Lung (tissue), 12 donors: ENCODE results near the gene KNCN. TPM values are rescaled to one million over a fixed set of nuclear protein-coding genes. Genes with fewer than 3 reads are reported as not detected.

Experiments used
- ATAC-seq: fragments of 200-7000 bp; cut with Tn5 transposase; one replicate; pipeline ENCODE4 v1.9.1; 2020; ENCODE audit warnings: moderate number of reproducible peaks; ENCODE audit not compliant: insufficient read depth, low FRiP score
- DNase-seq, 3 donors: peaks; one replicate each; pipeline ENCODE4 v3.0.0-alpha.2; 2013 to 2017
- H3K27ac ChIP-seq, 2 donors: one replicate each; pipeline ENCODE4 v1.5.1; 2013; ENCODE audit warnings: mild to moderate bottlenecking in 2 of 2, moderate library complexity in 2 of 2, control low read depth in 1 of 2, inconsistent platforms in 1 of 2, low read depth in 1 of 2, low read length in 1 of 2
- H3K27me3 ChIP-seq, 3 donors: one replicate each; pipeline ENCODE4 v1.5.1; 2013; ENCODE audit warnings: low read length in 2 of 3; ENCODE audit not compliant: control insufficient read depth in 3 of 3, insufficient read depth in 3 of 3
- H3K36me3 ChIP-seq, 4 donors: one replicate each; pipeline ENCODE4 v1.5.1; 2013; ENCODE audit warnings: low read length in 4 of 4, mild to moderate bottlenecking in 1 of 4, moderate library complexity in 1 of 4; ENCODE audit not compliant: control insufficient read depth in 4 of 4, insufficient read depth in 4 of 4
- H3K4me1 ChIP-seq, 5 donors: one replicate each; pipeline ENCODE4 v1.5.1; 2013; ENCODE audit warnings: low read length in 5 of 5, mild to moderate bottlenecking in 2 of 5, moderate library complexity in 1 of 5; ENCODE audit not compliant: control insufficient read depth in 5 of 5, insufficient read depth in 5 of 5
- H3K4me3 ChIP-seq: one replicate; pipeline ENCODE4 v1.5.1; 2013; ENCODE audit warnings: mild to moderate bottlenecking, control low read depth, moderate library complexity
- H3K9ac ChIP-seq, 2 donors: one replicate each; pipeline ENCODE4 v1.5.1; 2013; ENCODE audit warnings: low read length in 2 of 2, control low read depth in 1 of 2; ENCODE audit not compliant: insufficient read depth in 1 of 2
- H3K9me3 ChIP-seq, 4 donors: one replicate each; pipeline ENCODE4 v1.5.1; 2013; ENCODE audit warnings: low read length in 3 of 4, mild to moderate bottlenecking in 1 of 4, moderate library complexity in 1 of 4; ENCODE audit not compliant: control insufficient read depth in 4 of 4, insufficient read depth in 3 of 4
- WGBS, 2 donors: extraction: QIAGEN DNeasy Blood & Tissue Kit; methylation state at CpG; one replicate each; pipeline ENCODE4 v1.1.7; 2013; 5-methylcytosine and 5-hydroxymethylcytosine counted together
- polyA plus RNA-seq, 2 donors: library from polyadenylated mRNA; stranded (reverse); fragments of 200-250 nt; gene quantifications; one replicate each; pipeline ENCODE4 v1.2.1, GENCODE V29; 2013
- total RNA-seq, 2 donors: library from RNA; depleted of rRNA in 1 of 2; stranded (reverse); fragments of >200 nt in 1 of 2; gene quantifications; one replicate each; pipeline ENCODE4 v1.2.1, GENCODE V29; 2014 to 2021
- TF ChIP-seq, protein P1 (sequence below): IDR thresholded peaks from 2 replicates; pipeline ENCODE4 v1.5.1; 2012; ENCODE audit warnings: mild to moderate bottlenecking; ENCODE audit errors: control extremely low read depth, extremely low read depth
- donor health status: control.
- donor health status: control.
- donor health status: Bipolar disorder and iron deficiency.
- donor health status: healthy.
- donor health status: DM: yes; HTN: yes; CAD: no.

KNCN gene
- total and polyA plus RNA-seq, 4 donors: 0.01 to 0.09 TPM; not detected in 2

DNA sequence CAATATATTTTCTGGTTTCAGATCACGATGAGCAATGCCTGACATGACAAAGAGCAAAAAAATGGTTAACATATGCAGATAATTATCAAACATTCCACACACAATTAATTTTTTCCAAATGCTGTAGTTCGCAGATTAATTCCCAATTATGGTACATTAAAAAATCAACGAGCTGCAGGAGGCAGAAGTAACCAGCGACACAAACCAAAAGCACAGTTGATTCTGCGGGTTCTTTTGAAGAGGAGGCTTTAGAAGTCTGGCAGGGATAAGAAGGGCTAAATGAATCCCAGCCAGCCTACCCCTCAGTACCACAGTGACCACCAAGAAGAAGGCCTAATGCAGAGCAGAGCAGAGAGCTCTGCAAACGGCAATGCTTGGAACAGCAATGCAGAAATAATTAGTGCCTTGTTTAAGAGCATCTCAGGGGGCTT is 17.0 kb upstream of the KNCN start:
- Histone ChIP-seq H3K9ac (no peak overlapping the region), H3K36me3 (peaks cover 5 to 27% (median 13%) of the 10 kb centered on the region in 4 donors), H3K9me3 (no peaks in the 10 kb centered on the region), H3K27ac (no peak overlapping the region), H3K4me1 (peaks cover 0 to 12% (median 0%) of the 10 kb centered on the region in 5 donors), H3K27me3 (no peaks in the 10 kb centered on the region), H3K4me3 (no peak overlapping the region)
- TF ChIP-seq, protein P1, sequence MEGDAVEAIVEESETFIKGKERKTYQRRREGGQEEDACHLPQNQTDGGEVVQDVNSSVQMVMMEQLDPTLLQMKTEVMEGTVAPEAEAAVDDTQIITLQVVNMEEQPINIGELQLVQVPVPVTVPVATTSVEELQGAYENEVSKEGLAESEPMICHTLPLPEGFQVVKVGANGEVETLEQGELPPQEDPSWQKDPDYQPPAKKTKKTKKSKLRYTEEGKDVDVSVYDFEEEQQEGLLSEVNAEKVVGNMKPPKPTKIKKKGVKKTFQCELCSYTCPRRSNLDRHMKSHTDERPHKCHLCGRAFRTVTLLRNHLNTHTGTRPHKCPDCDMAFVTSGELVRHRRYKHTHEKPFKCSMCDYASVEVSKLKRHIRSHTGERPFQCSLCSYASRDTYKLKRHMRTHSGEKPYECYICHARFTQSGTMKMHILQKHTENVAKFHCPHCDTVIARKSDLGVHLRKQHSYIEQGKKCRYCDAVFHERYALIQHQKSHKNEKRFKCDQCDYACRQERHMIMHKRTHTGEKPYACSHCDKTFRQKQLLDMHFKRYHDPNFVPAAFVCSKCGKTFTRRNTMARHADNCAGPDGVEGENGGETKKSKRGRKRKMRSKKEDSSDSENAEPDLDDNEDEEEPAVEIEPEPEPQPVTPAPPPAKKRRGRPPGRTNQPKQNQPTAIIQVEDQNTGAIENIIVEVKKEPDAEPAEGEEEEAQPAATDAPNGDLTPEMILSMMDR: no peak
- ATAC-seq: no peak
- WGBS, 2 donors: 95 to 96% methylated on average over 6 of the region's 6 CpGs
- DNase-seq: no peak

GRCh38 chr1:46563341-46563740 is 11.9 kb upstream of the KNCN start:
- Histone ChIP-seq H3K27me3 (no peaks in the 10 kb centered on the region), H3K27ac (no peak overlapping the region), H3K4me1 (no peaks in the 10 kb centered on the region), H3K9ac (no peak overlapping the region), H3K36me3 (peaks cover 17 to 52% (median 20%) of the 10 kb centered on the region in 4 donors), H3K9me3 (no peaks in the 10 kb centered on the region), H3K4me3 (no peak overlapping the region)
- DNase-seq (no peak), ATAC-seq (no peak)
- 92 to 95% methylated on average over 4 of the region's 4 CpGs for WGBS, 2 donors
- TF ChIP-seq, protein P1: no peak

GRCh38 chr1:46562498-46562897 is 11.1 kb upstream of the KNCN start:
- Histone ChIP-seq H3K9me3 (no peaks in the 10 kb centered on the region), H3K36me3 (peaks cover 14 to 54% (median 19%) of the 10 kb centered on the region in 4 donors), H3K4me1 (peaks cover 0 to 2% (median 0%) of the 10 kb centered on the region in 5 donors), H3K4me3 (no peak overlapping the region), H3K9ac (no peak overlapping the region), H3K27me3 (no peaks in the 10 kb centered on the region), H3K27ac (no peak overlapping the region)
- 95 to 98% methylated on average over 15 of the region's 15 CpGs for WGBS, 2 donors
- no peak for DNase-seq
- no peak for ATAC-seq
- TF ChIP-seq, protein P1: no peak

DNA sequence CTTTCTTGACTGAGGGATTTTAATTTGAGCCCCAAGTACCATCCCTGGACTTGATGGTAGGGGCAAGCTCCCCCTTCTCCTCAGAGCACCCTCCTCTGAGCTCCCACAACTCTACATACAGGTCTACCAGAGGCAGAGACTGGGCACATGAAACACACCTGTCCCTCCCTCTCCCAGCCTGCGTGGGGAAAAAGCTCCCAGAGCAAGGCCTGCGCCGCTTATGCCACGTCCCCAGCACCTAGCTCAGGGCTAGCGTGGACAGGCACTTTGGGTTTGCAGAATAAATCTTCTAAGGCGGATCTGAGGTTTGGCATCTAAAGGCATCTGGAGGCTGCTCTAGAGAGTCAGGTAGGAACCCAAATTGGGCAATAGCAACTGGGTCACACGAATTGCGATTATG is 7.5 kb upstream of the KNCN start:
- TF ChIP-seq, protein P1: no peak
- DNase-seq (no peak), ATAC-seq (no peak)
- Histone ChIP-seq H3K36me3 (peaks cover 7 to 38% (median 11%) of the 10 kb centered on the region in 4 donors), H3K9me3 (no peaks in the 10 kb centered on the region), H3K4me3 (no peak overlapping the region), H3K27ac (no peak overlapping the region), H3K27me3 (no peaks in the 10 kb centered on the region), H3K9ac (no peak overlapping the region), H3K4me1 (peaks cover 0 to 2% (median 0%) of the 10 kb centered on the region in 5 donors)
- 93 to 96% methylated on average over 8 of the region's 8 CpGs for WGBS, 2 donors
